Measurements from ENCODE around the gene PTPRCAP.

PTPRCAP gene

DNA sequence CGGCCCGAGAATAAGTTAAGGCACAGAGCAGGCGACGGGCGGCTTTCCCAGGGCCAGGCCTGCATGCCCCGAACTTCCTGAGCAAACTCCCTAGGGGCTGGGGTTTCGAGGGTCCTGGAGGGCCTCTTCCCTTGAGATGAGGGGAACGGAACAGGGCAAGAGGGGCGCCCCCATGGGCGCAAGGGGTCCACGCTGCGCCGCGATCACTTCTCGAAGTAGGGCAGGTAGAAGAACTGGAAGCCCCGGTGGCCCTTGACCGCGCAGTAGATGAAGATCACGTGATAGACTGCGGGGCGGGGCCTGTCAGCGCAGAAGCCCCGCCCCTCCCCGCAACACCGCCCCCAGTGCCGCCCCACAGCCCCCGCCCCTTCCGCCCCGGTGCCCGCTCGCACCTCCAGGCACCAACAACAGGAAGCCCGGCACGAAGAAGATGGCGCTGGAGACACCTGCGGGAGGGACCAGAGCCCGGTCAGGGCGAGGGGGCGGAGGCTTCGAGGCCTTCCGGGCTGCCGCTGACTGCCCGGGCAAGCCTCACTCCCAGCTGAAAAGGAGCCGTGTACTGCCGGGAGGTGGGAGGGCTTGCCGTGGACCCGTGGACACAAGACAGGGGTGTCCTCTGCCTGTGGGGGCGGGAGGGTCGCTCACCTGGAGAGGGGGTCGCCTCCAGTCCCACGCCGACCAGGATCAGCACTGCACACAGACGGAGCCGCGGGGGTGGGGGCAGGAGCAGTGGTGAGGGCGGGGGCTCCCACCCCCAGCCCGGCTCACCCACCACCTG is 27.1 kb upstream of the PTPRCAP start:
- peak; percentile 96 for DNase-seq

DNA sequence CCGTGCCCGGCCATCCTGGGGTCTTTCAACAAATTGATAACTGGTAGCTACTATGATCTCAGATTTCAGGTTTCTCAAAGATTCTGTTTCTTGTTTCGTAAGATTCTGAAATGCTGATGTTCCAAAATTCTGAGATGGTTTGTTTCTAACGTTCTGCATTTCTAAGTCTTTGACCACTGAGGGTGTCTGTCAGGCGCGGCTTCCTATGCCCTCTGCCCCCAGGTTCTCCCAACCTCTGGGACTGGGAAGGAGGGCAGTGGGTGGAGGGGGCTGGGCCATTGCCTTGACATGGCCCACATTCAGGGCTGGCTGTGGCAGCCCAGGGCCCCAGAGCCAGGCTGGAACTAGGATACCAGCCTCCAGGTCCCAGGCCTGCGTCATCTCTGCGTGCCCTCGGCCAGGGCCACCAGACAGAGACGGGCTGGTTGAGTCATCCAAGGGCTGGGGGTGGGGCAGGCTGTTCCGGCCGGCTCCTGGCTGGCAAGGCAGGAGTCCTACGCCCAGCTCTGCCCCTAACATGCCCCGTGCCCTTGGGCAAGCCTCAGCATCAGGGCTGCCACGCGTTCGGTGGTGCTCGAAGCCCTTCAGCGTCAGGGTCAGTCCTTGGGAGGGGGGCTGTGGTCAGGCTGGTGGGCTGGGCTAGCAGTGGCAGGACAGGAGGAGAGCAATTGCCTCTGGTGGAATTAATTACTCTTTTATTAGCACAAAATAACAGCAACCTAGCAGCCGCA is 26.4 kb upstream of the PTPRCAP start:
- DNase-seq: no peak

DNA sequence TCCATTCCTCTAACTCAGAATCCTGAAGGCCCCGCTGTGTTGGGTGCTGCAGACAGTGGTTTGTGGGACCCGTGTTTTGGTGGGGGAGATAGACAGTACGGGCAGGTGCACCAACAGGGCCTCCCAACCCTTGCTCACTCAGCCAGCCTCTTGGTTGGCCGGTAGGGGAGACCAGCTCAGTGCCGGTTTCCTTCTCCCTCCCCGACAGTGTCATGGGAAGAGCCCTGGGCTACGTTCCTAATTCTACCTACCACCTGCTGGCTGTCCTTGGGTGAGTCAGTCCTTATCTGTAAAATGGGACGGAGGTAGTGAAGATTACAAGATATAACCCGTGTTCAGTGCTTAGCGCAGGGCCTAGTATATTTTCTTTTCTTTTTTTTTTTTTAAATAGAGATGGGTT is 25.7 kb upstream of the PTPRCAP start:
- DNase-seq: no peak

DNA sequence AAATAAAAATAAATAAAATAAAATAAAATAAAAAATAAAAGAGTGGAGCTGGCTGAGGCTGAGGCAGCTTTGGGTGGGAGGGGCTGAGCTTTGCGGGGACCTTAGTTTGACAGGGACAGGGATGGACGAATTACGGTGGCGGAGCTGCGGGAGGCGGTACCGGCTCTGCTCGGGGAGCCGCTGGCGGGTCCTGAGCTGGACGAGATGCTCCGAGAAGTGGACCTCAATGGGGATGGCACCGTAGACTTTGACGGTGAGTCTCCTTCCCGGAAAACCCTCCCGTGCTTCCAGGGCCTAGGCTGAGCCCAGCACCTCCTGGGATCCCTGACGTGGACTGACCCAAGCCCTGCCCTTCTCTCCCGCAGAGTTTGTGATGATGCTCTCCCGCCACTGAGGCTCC is 20.8 kb upstream of the PTPRCAP start:
- no peak for DNase-seq

DNA sequence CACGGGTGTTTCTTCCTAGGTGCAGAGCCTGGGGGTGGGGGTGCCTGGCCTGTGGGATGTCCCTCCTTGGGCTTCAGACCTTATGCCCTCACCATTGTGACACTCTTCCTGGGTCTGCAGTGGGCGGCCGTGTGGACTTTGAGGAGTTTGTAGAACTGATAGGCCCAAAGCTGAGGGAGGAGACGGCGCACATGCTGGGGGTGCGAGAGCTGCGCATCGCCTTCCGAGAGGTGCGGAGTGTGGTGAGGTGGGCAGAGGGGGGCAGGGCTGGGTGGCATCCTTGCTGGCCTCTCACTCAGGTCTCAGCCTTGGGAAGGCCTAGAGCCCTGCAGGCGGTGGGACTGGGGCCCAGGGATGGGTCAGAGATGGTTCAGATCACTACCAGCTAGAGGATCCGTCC is 20.0 kb upstream of the PTPRCAP start:
- DNase-seq: no peak

DNA sequence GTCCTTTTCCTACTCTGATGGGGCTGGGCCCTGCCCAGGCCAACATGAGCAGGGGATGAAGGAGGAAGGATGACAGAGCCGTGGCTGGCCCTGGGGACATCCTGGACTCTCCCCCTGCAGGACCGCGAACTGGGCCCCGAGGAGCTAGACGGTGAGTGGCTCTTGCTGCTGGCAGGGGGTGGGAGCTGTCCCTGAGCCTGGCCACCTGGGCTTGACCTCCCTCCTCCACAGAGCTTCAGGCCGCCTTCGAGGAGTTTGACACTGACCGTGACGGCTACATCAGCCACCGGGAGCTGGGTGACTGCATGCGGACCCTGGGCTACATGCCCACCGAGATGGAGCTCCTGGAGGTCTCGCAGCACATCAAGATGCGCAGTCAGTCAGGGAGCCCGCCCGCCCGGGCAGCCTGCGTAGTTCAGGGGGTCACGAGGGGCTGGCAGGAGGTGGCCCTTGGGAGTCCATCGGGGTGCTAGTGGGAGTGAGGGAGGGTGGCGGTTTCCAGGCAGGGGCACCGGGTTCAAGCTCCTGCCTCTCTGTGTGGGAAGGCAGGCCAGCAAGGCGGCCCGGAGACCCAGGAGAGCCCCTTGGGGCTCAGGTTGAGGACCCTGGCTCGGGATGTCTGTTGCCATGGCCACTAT is 18.7 kb upstream of the PTPRCAP start:
- no peak for DNase-seq

DNA sequence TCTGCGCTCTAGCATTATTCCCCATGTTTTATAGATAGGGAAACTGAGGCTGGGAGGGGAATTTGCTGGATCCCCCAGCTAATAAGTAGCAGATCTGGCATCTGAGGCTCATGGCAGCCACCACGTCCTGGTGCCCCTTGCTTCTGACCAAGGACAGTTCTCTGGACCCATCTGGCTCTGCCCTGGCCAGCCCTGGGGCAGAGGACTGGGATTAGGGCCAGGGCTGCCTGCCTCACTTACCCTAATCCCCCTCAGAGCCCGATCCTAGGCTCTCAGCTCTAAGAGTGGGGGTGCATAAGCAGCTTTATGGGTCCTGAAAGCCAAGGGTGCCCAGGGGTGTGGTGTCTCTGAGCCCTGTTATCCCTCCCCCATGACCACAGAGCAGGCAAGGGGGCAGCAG is 17.6 kb upstream of the PTPRCAP start, which contains the start of gene CABP4:
TSS of gene CABP4 (plus strand) at position 301 of the 400 bp plus-strand sequence. CDS start at position 371, 70 bp downstream.
- DNase-seq: no peak

DNA sequence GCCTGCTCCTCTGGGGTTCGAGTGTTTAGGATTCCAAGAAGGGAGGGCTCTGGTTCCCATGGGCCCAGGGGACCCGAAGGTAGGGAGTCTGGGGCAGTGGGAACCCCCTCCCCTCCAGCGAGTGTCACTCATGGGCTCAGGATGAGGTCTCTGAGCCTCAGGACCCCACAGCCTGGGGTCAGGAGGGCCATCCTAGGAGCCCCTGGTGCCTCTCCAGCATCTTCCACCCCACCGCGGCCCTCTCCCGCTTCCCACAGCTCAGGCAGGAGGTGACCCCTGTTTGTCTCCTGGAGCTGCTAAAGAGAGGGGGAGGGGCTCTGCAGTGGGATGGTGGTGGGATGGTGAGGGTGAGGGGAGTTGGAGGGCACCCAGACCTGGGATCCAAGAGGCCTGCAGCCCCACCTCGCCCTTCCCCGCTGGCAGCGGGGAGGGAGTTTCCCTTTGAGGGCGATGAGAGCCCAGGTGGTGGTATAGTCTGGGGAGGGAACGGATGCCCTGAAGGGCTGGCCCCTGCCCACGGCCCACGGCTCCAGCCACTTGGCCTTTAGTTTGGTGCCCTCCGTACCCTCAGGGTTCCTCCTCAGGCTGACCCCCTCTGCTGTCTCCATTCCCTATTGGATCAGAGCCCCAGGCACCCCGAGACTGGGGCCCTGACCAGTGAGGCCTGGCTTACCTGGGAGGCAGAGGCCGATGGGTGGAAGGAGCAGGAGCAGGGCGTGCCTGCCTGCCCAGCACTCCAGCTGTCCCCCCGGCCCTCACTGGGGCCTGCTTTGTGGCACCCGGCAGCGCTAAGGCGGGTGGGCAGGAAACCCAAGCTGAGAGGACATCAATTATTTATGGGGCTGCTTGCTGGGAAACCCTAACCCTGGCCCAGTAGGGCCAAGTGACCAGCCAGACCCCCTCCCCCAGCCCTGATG is 16.6 kb upstream of the PTPRCAP start:
- DNase-seq: no peak

DNA sequence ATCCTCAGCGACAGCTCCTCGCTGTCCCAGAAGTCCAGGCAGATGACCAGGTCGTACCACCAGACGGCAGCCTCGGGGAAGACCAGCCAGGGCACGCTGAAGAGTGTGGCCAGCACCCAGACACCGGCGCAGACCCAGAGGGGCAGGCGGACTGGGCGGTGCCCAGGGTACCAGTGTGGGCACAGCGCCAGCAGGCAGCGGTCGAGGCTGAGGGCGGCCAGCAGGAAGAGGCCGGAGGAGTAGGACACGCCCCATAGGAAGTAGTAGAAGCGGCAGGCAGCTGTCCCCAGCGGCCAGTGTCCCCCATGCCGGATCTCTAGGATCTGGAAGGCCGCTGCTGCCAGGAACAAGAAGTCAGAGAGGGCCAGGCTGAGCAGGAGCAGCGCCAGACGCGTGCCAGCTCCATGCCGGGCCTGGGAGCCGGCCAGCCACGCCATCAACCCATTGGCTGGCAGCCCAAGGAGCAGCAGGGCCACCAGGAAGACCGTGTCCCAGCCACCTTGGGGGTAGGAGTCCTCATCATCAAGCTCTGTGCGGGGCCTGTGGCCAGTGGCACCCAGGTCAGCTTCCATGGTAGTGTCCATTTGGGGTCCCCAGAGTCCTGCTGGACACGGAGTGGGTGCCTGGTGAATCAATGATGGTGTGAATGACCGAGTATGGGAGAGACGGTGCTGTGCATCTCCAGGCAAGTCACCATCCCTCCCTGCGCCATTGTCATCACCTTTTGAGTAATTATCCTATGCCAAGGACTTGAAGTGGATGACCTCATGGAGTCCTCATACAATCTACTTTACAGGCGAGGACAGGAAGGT is 14.9 kb upstream of the PTPRCAP start, which contains the start of gene GPR152:
TSS of gene GPR152 (minus strand) at position 589 of the 812 bp plus-strand sequence. CDS start at position 584, 5 bp downstream.
- DNase-seq: no peak

DNA sequence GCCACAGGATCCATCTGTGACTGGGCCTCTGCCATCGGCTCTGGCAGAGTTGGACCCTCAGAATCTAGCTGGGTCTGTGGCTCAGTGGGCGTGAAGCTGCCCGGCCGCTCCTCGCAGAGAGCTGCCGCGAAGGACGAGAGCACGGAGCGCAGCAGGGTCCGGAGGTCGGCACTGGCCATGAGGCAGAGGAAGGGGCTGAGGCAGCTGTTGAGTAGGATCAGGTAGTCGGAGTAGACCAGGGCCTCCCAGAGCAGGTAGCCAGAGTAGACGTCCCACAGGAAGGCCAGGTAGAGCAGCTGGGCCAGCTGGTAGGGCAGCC is 14.1 kb upstream of the PTPRCAP start:
- no peak for DNase-seq

DNA sequence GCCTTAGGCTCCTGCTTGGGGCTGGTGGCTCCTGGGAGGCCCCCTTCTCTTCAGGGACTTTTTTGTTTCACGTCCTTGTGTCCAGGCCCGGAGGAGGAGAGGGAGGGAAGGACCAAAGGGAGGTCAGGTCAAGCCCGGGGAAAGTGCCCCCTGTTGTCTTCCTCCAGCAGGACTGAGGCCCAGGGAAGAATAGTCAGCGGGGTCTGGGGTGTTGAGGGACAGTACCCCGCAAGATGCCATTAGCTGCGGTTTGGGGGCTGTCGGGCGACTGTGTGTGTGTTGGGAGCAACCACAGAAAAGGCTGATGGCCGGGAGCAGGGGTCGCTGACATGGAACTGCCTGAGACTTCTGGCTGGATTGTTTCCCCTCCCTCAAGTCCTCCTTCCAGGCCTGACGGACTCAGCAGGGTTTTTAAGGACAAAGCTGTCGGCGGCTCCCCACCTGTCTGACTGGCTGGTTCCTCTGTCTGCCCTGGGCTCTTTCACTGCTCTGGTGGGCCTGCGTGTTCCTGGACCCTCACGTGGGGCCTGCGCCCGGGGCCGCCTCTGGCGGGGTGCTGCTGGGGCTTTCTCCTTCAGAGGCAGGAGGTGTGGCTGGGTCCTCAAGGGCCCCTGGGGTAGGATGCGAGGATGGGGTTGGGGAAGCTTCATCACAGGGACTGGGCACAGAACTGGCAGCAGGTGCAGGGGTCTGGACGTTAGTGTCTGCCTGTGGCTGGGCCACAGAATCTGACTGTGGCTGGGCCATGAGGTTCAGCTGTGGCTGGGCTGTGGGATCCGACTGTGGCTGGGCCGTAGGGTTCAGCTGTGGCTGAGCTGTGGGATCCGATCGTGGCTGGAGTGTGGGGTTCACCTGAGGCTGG is 13.5 kb upstream of the PTPRCAP start:
- no peak for DNase-seq

DNA sequence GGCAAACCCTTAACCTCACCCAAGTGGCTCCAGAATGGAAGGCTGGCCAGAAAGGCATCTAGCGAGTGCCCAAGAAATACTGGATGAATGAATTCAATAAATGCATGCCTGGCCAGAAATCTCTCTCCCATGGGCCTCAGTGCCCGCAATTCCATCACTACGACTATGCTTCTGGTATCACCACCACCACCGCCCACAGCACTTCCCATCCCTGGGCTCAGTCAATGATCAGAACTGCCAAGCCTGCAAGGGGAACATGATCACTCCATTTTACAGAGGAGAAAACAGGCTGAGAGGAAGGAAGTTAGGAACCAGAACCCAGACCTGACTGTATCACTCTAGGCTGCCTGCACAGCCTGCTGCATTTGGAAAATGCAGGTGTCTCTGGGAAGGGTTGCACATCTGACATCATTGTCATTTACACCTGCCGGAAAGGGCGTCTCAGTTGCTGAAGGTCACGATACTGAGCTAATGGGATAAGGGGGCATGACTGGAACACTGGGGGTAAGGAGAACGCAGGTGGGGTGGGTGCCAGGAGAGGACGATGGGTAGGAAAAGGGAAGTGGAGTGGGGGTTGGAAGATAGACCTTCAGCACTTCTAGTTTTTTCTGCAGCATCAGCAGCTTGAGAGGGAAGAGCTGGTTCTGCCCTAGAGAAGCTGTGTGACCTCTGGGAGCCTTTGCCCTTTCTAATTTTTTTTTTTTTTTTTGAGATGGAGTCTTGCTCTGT is 11.8 kb upstream of the PTPRCAP start:
- no peak for DNase-seq

DNA sequence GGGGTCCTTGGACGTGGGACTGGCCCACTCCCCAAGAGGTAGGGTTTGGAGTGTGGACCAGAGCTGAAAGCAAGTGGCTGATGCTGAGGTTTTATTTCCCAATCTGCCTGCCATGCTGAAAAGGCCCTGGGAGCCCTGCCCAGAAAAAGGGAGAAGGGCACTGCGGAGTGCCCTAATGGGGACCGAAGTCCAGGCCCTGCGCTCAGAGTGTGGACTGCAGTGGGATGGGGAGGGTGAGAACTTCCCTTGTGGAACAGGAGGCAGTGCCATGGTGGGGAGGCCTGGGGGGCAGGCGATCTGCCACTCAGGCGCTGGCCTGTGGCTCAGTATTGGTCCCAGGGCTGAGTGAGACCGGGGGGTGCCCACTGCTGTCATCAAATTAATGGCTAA is 10.7 kb upstream of the PTPRCAP start:
- DNase-seq: no peak

DNA sequence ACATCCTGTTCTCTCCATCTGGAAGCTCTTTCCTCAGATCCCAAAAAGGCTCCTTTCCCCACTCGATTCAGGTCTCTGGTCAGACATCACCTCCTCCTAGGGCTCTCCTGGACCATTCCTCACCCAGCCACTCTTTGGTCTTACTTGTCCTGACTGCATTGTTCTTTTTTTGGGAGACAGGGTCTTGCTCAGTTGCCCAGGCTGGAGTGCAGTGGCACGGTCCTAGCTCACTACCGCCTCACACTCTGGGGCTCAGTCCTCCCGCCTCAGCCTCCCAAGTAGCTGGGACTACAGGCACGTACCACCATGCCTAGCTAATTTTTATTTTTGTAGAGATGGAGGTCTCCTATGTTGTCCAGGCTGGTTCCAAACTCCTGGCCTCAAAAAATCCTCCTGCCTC is 8.0 kb upstream of the PTPRCAP start:
- DNase-seq: no peak

DNA sequence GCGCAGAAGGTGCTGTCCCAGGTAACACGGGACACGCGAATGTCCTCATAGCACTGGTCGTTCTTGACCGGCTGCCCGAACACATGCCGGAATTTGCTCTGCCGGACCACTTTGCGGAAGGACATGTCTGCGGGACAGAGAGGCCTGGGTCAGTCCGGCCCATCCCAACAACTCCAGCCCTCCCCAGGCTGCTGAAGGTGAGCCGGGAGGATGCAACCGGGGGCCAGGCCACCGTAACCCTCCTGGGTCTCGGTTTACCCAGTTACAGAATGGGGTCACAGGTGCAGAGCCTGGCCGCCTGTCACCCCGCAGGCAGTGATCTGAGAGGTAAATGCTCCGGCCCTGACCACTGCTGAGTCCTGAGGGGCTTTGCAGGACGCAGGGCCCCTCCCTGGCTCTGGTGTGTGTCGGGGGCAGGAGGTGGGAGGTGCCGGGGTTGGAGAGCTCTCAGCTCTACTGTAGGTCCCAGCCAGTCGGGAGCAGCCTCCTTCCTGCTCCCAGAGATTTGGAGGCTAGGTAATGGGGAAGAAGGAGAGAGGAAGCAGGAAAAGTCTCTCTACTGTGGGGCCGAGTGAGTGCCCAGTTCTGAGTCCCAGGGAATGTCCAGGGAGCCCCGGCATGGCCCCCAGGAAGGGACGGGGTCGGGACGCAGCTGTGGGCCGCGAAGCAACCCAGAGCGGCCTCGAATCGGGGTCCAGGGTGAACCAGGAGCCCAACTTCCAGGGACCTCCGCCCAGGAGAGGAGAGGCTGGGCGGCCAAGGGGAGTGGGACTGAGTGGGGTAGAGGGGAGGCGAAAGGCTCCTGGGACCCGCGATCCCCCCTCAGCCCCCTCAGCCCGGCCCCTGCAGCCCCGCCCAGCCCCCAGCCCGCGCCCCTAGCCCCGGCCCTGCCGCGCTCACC is 5.3 kb upstream of the PTPRCAP start:
- no peak for DNase-seq

DNA sequence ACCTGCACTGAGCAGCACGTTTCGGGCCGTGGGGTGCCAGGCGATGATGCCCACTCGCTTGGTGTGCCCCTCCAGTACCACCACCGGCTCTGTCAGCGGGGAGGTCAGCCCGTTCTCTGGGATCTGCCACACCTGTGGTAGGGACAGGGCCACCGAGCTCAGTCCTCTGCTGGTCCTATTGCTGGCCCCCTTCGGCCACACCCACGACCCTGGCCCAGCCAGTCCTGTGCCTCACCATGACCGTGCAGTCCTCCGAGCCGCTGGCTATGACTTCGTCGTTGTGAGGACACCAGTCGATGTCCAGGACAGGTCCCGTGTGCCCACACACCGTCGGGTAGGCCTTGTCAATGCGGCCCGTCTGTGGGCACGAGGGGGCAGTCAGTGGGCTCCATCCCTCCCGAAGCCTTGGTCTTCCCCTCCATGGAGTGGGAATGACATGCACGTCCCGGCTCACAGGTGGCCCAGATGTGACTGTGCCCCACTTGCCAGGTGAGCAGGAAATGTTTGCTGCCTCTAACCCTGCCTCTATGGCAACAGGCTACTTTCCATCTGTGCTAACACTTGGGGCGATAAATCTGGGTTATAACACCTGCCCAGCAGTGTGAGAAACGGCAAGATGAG is 4.4 kb upstream of the PTPRCAP start:
- peak; percentile 46 for DNase-seq

DNA sequence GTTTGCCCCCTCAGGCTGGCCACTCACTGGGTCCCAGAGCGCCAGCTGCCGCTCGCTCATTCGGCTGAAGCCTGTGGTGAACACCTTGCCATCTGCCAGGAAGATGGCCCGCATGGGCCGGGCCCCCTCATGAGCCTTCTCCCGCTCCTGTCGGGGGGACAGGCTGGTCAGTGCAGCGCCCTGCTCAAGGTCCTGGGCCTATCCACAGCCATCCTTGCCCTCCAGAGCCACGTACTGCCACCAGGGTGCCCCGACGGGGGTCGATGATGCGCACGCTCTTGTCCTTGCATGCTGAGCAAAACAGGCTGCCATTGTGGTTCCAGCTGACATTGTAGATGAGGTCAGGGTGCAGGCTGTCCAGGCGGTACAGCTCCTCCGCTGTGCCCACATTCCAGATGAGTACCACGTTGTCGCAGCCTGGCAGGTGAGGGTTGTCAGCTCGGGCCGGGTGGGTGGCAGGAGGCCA is 3.6 kb upstream of the PTPRCAP start:
- no peak for DNase-seq
